Measurements from ENCODE around the gene NUDCD3.

GRCh38 chr7:44496385-44496784 is 5.9 kb upstream of the NUDCD3 start:
- TF ChIP-seq, protein P1, sequence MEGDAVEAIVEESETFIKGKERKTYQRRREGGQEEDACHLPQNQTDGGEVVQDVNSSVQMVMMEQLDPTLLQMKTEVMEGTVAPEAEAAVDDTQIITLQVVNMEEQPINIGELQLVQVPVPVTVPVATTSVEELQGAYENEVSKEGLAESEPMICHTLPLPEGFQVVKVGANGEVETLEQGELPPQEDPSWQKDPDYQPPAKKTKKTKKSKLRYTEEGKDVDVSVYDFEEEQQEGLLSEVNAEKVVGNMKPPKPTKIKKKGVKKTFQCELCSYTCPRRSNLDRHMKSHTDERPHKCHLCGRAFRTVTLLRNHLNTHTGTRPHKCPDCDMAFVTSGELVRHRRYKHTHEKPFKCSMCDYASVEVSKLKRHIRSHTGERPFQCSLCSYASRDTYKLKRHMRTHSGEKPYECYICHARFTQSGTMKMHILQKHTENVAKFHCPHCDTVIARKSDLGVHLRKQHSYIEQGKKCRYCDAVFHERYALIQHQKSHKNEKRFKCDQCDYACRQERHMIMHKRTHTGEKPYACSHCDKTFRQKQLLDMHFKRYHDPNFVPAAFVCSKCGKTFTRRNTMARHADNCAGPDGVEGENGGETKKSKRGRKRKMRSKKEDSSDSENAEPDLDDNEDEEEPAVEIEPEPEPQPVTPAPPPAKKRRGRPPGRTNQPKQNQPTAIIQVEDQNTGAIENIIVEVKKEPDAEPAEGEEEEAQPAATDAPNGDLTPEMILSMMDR (IDR thresholded peaks at IDR 0.05; ENCODE audit: insufficient read depth, low read depth, low read length), result no peak
- TF ChIP-seq EZH2 (IDR thresholded peaks at IDR 0.05; ENCODE audit: insufficient read depth, low read length), result no peak
